Nephron (organoid): Measurements from ENCODE around the gene JPH4.

Experiments
- H3K27ac Mint-ChIP-seq, 3 experiments: 2 replicates each; pipeline ENCODE4 v1.8.0; 2020; ENCODE audit warnings: mixed read lengths in 3 of 3, mild to moderate bottlenecking in 2 of 3, moderate library complexity in 1 of 3
- H3K27me3 Mint-ChIP-seq: 2 replicates; pipeline ENCODE4 v1.8.0; 2021; ENCODE audit warnings: low read depth, mild to moderate bottlenecking, moderate library complexity, mixed read lengths
- H3K36me3 Mint-ChIP-seq: 2 replicates; pipeline ENCODE4 v1.8.0; 2020; ENCODE audit warnings: low read depth, mixed read lengths
- H3K4me1 Mint-ChIP-seq: 2 replicates; pipeline ENCODE4 v1.8.0; 2020; ENCODE audit warnings: mixed read lengths
- H3K4me3 Mint-ChIP-seq, 3 experiments: 2 replicates each; pipeline ENCODE4 v1.8.0; 2020; ENCODE audit warnings: mild to moderate bottlenecking in 3 of 3, mixed read lengths in 3 of 3, moderate library complexity in 2 of 3
- H3K9me3 Mint-ChIP-seq: 2 replicates; pipeline ENCODE4 v1.8.0; 2020; ENCODE audit warnings: mixed read lengths
- TF ChIP-seq, protein P1 (sequence below), 3 experiments: fragments of 200-600 bp; sonication (generic); IDR thresholded peaks; one replicate each; pipeline ENCODE4 v1.5.0; 2021; ENCODE audit warnings: antibody characterized with exemption in 3 of 3; ENCODE audit not compliant: unreplicated experiment in 3 of 3

Gene JPH4

DNA sequence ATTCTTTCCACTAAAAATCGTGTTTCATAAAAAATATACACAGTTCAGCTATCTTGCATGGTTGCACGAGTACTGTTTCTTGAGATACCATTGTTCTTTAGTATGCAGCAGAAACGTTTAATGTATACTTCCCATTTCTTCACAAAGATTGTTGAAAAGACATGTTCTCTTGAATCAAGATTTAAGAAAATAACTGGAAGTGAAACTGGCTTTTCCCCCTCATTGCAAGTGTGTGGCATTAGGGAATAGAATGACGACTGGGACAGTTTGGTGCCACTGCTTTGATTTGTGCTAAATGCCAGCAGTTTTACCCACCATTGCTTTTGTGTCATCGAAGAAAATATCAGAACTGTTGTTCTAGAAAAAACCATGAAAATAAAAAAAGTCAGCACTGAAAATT is 37.3 kb upstream of the JPH4 start:
- TF ChIP-seq, protein P1, sequence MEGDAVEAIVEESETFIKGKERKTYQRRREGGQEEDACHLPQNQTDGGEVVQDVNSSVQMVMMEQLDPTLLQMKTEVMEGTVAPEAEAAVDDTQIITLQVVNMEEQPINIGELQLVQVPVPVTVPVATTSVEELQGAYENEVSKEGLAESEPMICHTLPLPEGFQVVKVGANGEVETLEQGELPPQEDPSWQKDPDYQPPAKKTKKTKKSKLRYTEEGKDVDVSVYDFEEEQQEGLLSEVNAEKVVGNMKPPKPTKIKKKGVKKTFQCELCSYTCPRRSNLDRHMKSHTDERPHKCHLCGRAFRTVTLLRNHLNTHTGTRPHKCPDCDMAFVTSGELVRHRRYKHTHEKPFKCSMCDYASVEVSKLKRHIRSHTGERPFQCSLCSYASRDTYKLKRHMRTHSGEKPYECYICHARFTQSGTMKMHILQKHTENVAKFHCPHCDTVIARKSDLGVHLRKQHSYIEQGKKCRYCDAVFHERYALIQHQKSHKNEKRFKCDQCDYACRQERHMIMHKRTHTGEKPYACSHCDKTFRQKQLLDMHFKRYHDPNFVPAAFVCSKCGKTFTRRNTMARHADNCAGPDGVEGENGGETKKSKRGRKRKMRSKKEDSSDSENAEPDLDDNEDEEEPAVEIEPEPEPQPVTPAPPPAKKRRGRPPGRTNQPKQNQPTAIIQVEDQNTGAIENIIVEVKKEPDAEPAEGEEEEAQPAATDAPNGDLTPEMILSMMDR (IDR thresholded peaks at IDR 0.05; ENCODE audit: unreplicated experiment in 3 of 3): no peak
- peaks cover 22% of the 10 kb centered on the region for H3K27me3 Mint-ChIP-seq
- no peak overlapping the region for H3K4me3 Mint-ChIP-seq
- H3K4me1 Mint-ChIP-seq: no peaks in the 10 kb centered on the region
- H3K27ac Mint-ChIP-seq: no peak overlapping the region
- no peaks in the 10 kb centered on the region for H3K9me3 Mint-ChIP-seq
- H3K36me3 Mint-ChIP-seq: no peaks in the 10 kb centered on the region

DNA sequence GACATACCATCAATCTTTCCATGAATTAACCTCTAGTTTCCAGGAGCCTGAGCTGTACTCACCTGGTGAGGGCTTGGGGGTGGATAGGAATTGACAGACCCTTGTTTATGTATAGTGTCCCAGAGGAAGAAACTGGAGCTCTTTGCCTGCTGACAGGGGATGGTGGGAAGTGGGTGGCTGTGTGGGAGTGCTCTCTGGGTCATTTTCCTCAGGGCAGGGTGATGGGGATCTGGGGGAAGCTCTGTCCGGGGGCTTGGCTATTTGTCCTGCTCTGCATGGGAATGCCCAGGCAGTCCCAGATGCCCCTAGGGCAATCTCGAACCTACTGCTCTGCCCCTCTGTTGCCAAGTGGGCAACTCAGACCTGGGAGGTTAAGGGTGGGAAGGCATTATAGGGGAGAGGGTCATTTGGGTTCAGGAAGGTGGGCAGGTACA is 35.8 kb upstream of the JPH4 start:
- no peaks in the 10 kb centered on the region for H3K9me3 Mint-ChIP-seq
- no peaks in the 10 kb centered on the region for H3K36me3 Mint-ChIP-seq
- no peak overlapping the region for H3K4me3 Mint-ChIP-seq
- H3K4me1 Mint-ChIP-seq: no peaks in the 10 kb centered on the region
- peaks cover 23% of the 10 kb centered on the region for H3K27me3 Mint-ChIP-seq
- H3K27ac Mint-ChIP-seq: no peak overlapping the region
- TF ChIP-seq, protein P1 (IDR thresholded peaks at IDR 0.05; ENCODE audit: unreplicated experiment in 3 of 3): no peak

DNA sequence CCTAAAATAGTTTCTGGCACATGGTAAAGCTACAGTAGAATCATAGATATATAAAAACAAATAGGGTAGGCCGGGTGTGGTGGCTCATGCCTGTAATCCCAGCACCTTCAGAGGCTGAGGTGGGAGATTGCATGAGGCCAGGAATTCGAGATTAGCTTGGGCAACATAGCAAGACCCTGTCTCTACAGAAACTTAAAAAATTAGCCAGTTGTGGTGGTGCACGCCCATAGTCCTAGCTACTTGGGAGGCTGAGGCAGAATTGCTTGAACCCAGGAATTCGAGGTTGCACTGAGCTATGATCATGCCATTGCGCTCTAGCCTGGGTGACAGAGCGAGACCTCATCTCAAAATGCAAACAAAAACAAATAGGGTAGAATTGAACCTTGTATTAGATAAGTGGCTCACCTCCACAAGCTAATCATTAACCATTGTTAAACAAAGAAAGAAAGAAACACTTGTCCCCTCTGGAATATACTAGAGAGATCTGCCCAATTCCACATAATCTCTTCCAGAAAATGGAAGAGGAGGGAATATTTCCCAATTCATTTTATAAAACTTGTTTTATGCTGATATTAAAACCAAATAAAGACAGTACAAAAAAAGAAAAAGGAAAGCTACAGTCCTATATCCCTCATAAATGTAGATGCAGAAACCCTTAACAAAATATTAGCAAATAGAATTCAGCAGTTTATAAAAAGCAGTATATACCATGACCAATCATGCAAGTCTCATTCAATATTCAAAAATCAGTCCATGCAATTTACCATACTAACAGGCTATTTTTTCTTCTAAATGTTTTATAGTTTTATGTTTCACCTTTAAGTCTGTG is 34.9 kb upstream of the JPH4 start:
- no peaks in the 10 kb centered on the region for H3K36me3 Mint-ChIP-seq
- no peak overlapping the region for H3K27ac Mint-ChIP-seq
- H3K4me1 Mint-ChIP-seq: no peaks in the 10 kb centered on the region
- TF ChIP-seq, protein P1 (IDR thresholded peaks at IDR 0.05; ENCODE audit: unreplicated experiment in 3 of 3): no peak
- no peak overlapping the region for H3K4me3 Mint-ChIP-seq
- H3K27me3 Mint-ChIP-seq: peaks cover 27% of the 10 kb centered on the region
- H3K9me3 Mint-ChIP-seq: no peaks in the 10 kb centered on the region

DNA sequence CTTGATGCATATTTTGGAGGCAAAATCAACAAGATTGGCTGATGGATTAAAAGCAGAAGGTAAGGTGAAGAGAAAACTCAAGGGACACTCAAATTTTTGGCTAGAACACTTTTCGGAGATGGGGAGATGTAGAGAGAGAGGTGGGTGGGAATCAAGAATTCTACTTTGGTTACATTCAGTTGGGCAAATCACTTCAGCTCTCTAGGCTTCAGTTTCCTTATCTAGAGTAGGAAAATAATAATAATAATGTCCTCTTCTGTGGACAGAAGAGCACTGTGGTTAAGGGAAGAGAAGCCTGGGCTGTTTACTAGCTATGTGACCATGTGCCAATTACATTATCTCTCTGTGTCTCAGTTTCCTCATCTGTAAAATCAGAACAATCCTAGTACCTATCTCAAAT is 34.2 kb upstream of the JPH4 start:
- Mint-ChIP-seq H3K4me3 (no peak overlapping the region), H3K27ac (no peak overlapping the region), H3K36me3 (no peaks in the 10 kb centered on the region), H3K4me1 (no peaks in the 10 kb centered on the region), H3K9me3 (no peaks in the 10 kb centered on the region), H3K27me3 (peaks cover 25% of the 10 kb centered on the region)
- TF ChIP-seq, protein P1 (IDR thresholded peaks at IDR 0.05; ENCODE audit: unreplicated experiment in 3 of 3): no peak

DNA sequence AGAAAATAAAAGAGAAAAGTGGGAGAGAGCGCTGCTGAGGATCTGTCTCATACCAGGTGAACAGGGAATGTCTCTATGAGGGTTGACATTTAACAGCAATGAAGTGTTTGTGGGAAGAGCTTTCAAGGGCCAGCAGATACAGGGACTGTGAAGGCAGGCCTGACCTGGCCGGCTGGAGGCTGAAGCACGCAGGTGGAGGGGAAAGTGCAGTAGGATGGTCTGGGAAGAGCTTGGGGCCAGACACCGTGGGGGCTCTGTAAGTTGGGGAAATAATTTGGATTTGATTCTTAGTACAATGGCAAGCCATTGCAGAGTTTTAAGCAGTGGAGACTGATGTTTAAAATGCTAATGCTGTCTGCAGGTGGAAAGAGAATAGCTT is 33.8 kb upstream of the JPH4 start:
- H3K9me3 Mint-ChIP-seq: no peaks in the 10 kb centered on the region
- peaks cover 25% of the 10 kb centered on the region for H3K27me3 Mint-ChIP-seq
- TF ChIP-seq, protein P1 (IDR thresholded peaks at IDR 0.05; ENCODE audit: unreplicated experiment in 3 of 3): no peak
- H3K27ac Mint-ChIP-seq: no peak overlapping the region
- no peak overlapping the region for H3K4me3 Mint-ChIP-seq
- H3K36me3 Mint-ChIP-seq: no peaks in the 10 kb centered on the region
- H3K4me1 Mint-ChIP-seq: no peaks in the 10 kb centered on the region

DNA sequence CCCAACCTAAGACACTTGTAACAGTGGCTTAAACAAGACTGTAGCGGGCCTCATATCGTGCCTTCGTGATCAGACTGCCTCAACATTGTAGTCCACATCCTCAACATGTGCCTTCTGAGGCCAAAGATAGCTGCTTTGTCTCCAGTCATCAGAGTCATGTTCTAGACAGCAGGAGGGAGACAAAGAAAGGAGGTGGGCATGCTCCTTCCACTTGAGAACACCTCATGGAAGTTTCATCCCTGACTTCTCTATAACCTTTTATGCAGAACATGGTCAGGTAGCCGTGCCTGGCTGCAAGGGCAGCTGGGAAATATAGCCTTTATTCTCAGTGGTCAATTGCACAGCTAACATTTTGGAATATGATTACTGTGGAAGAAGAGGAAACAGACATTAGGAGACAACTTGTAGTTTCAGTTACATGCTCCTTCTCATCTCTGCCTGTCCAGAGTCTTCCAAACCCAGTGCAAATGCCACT is 32.3 kb upstream of the JPH4 start:
- no peak overlapping the region for H3K4me3 Mint-ChIP-seq
- no peaks in the 10 kb centered on the region for H3K9me3 Mint-ChIP-seq
- no peaks in the 10 kb centered on the region for H3K36me3 Mint-ChIP-seq
- TF ChIP-seq, protein P1 (IDR thresholded peaks at IDR 0.05; ENCODE audit: unreplicated experiment in 3 of 3): no peak
- H3K27ac Mint-ChIP-seq: no peak overlapping the region
- H3K27me3 Mint-ChIP-seq: peaks cover 25% of the 10 kb centered on the region
- H3K4me1 Mint-ChIP-seq: no peaks in the 10 kb centered on the region
